GM19468 (cell line): ENCODE data around the gene SCAPER.
"Not testable (repeated sequence)": the region's sequence is repeated elsewhere in the genome, so short reads cannot be mapped to it uniquely, and the experiment has no call there.

Experiments used
- ATAC-seq: cut with Tn5 transposase; IDR thresholded peaks from one replicate; pipeline ENCODE4 v1.9.1; 2021; ENCODE audit warnings: mild to moderate bottlenecking, moderate library complexity, moderate number of reproducible peaks; ENCODE audit not compliant: unreplicated experiment; ENCODE audit errors: extremely low read depth

SCAPER gene

GRCh38 chr15:76448755-76449154, 456.4 kb downstream of the SCAPER start:
- ATAC-seq: no peak

GRCh38 chr15:76447728-76448441, 457.3 kb downstream of the SCAPER start:
- ATAC-seq: no peak

GRCh38 chr15:76440441-76440840, 464.7 kb downstream of the SCAPER start:
- ATAC-seq: no peak

DNA sequence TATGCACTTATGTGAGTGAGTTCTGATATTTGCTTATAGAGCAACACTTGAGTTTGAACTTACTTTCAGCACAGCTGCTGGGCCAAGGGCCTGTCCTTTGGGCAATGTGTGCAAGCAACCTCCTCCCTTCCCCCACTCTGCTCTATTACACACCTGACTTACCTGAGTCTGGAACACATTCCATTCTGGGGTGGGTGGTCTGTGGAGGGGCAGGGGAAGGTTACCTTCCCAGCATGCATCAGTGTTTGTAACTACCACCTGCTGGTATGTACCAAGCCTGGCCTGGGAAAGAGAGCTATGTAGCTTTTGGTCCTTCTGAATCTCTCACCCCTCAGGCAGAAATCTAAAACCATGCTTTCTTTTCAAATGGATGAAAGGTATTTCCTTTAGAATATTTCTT, 465.6 kb downstream of the SCAPER start:
- ATAC-seq: no peak

- ATAC-seq: no peak
Measured at GRCh38 chr15:76433798-76434400, 471.2 kb downstream of the SCAPER start.

GRCh38 chr15:76433036-76433435, 472.1 kb downstream of the SCAPER start:
- ATAC-seq: not testable (repeated sequence)

DNA sequence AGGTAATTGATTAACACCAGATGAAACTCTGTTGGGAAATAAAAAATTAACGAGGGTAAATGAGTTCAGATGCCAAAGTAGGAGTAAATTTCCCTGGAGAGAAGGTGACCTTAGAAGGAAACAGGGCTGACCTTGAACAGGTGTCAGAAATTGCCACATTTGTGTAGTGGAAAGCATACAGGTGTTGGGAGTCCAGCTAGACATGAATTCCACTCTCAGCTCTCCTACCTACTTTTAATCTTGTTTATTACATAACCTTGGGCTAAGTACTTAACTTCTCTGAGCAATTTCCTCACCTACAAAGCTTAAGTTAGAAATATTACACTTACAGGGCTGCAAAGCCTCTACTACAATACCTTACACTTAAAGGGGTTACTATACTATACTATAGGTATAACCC, 472.5 kb downstream of the SCAPER start:
- ATAC-seq: no peak

DNA sequence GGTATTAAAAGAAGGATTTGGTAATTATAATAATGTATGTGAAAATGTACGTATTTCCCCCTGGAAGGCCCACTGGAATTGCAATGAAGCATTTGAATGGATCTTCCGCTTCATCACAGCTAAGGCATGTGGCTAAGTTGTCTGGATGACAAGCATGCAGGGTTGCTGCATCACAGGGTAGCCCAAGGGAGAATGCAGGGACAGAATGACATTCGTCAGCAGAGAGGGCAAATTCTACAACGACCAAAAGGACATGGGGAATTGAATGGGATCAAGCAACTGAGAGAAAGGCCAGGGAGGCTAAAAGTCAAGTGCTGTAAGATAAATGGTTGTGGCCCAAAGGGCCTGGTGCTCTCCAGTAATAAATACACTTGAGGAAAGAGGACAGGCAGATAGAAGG, 473.2 kb downstream of the SCAPER start:
- ATAC-seq: no peak

DNA sequence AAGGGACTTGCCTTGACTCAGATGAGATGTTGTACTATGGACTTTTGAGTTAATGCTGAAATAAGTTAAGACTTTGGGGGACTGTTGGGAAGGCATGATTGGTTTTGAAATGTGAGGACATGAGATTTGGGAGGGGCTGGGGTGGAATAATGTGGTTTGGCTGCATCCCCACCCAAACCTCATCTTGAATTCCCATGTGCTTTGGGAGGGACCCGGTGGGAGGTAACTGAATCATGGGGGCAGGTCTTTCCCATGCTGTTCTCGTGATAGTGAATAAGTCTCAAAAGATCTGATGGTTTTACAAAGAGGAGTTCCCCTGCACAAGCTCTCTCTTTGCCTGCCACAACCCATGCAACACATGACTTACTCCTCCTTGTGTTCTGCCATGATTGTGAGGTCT, 474.4 kb downstream of the SCAPER start:
- not testable (repeated sequence) for ATAC-seq

GRCh38 chr15:76429661-76430060, 475.5 kb downstream of the SCAPER start:
- ATAC-seq: no peak

DNA sequence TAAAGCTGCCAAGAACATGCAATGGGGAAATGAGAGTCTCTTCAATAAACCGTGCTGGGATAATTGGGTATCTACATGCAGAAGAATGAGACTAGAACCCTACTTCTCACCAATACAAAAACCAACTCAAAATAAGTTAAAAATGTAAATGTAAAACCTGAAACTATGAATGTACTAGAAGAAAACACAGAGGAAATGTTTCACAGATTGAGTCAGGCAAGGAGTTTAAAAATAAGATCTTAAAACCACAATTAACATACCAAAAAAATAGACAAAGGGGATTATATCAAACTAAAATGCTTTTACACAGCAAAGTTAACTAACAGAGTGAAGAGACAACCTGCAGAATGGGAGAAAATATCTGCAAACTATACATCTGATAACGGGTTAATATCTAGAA, 478.2 kb downstream of the SCAPER start:
- ATAC-seq: no peak

- no peak for ATAC-seq
Measured at GRCh38 chr15:76418352-76419140, 486.6 kb downstream of the SCAPER start.

GRCh38 chr15:76401285-76401684, 503.9 kb downstream of the SCAPER start:
- no peak for ATAC-seq

GRCh38 chr15:76398317-76399104, 506.6 kb downstream of the SCAPER start:
- no peak for ATAC-seq

DNA sequence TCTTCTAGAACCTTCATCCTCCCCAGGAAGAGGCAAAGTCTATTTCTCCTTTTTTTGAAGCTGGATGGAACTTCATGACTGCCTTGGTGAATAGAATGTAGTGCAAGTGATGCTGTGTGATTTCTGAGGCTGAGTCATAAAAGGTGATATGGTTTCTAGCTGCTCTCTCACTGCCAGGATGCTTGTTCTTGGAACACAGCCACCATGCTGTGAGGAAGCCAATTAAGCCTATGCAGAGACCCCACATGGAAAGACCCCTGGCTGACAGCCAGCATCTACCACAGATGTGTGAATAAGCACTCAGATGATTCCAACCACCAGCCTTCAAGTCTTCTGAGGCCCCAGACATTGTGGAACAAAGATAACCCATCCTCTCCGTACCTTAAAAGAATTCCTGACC, 511.5 kb downstream of the SCAPER start:
- no peak for ATAC-seq

DNA sequence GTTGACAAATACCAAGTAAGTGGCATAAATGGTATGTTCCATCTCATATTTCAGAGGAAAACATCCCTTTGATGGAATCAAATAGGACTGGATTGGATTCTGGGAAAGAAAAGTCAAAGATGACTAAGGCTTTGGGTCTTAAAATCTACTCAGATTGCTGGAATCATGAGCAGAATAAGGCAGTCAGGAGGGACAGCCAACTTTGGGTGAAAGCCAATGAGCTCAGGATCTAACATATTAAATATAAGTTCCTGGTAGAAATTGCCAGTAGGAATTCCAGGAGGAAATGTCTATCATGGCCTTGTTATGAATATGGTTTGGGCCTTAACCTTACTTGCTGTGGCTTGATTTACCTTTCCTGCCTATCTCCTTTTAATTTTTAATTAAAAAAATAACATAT, 513.3 kb downstream of the SCAPER start:
- no peak for ATAC-seq

DNA sequence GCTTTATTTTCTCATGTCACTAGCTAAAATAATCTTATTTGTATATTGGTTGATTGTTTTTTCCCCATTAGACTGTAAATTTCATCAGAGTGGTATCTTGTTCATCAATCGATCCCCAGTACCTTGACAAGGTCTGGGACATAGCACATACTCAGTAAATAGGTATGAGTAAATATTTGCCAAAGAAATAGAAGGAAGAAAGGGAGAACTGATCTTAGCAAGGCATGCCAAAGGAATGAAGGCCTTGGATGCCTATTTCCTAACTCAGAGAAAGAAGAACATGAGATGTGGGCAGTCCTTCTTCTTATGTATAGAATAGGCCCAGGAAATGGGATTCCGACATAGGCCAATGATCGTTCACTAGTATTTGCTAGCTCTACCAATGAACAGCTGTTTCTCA, 513.8 kb downstream of the SCAPER start:
- no peak for ATAC-seq

DNA sequence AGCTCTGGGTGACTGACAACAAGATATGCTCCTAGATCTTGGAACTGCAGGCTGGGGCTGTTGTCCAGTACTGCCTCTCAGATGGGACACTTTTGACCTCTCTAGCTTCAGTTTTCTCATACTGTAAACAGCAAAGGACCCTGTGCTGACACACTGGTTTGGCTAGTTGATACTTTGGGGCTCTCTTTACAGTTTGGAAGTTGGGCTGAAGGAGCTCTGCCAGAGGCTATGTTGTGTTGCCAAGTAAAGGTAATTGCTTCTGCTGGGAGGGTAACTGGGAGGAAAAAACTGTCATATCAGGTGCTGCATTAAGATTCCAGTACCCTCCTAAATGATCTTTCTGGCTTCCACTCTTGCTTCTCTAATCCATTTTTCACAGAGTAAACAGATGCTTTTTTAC, 514.6 kb downstream of the SCAPER start:
- no peak for ATAC-seq

DNA sequence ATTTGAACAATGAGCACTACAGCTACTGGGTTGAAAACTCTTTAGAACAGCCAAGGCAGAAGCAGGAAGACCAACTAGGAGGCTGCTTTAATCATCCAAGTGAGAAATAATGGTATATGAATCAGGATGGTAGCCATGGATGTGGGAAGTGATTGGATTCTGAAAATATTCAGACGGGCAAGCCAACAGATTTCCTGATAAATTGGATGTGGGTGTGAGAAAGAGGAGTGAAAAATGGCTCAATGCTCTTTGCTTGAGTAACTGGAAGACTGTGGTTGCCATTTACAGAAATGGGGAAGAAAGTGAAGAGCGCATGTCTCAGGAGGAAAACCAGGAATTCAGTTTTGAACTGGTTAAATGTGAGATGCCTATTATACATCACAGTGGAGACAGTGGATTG, 518.2 kb downstream of the SCAPER start:
- no peak for ATAC-seq

DNA sequence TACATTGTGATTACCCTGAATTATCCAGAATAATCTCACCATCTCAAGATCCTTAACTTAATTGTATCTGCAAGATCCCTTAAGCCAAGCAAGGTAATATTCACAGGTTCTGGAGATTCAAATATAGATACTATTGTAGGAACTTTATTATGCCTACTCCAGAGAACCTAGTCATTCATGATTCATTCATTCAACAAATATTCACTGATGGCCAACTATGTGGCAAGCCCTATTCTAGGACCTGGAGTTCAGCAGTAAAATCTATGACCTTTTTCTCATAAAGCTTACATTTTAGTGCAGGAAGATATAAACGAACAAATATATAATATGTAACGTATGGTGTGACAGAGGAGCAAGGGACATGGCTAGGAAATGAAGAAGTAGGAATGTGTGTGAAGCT, 519.0 kb downstream of the SCAPER start:
- no peak for ATAC-seq

- no peak for ATAC-seq
Measured at GRCh38 chr15:76384409-76384808, 520.7 kb downstream of the SCAPER start.
